Nephron progenitor cell (in vitro differentiated cells): ENCODE data around the gene FPR1.

Experiments
- DNase-seq: peaks from one replicate; pipeline ENCODE4 v3.0.0; 2021
- H3K27ac Mint-ChIP-seq: 2 replicates; pipeline ENCODE4 v1.8.0; 2021; ENCODE audit warnings: mild to moderate bottlenecking, moderate library complexity, mixed read lengths
- H3K27me3 Mint-ChIP-seq: 2 replicates; pipeline ENCODE4 v1.8.0; 2021; ENCODE audit warnings: mild to moderate bottlenecking, low read depth, mixed read lengths; ENCODE audit not compliant: poor library complexity
- H3K36me3 Mint-ChIP-seq: 2 replicates; pipeline ENCODE4 v1.8.0; 2021; ENCODE audit warnings: low read depth, mixed read lengths
- H3K4me1 Mint-ChIP-seq: 2 replicates; pipeline ENCODE4 v1.8.0; 2021; ENCODE audit warnings: mixed read lengths
- H3K4me3 Mint-ChIP-seq: 2 replicates; pipeline ENCODE4 v1.8.0; 2021; ENCODE audit warnings: mild to moderate bottlenecking, moderate library complexity, mixed read lengths
- H3K9me3 Mint-ChIP-seq: 2 replicates; pipeline ENCODE4 v1.8.0; 2021; ENCODE audit warnings: mild to moderate bottlenecking, moderate library complexity, mixed read lengths
- CTCF ChIP-seq: fragments of 200-600 bp; sonication (generic); IDR thresholded peaks from 2 replicates; pipeline ENCODE4 v1.5.0; 2021; ENCODE audit warnings: antibody characterized with exemption

The FPR1 gene

GRCh38 chr19:51716925-51717324 is 34.8 kb downstream of the FPR1 start:
- DNase-seq = no peak
- H3K4me3 Mint-ChIP-seq = no peak overlapping the region
- H3K36me3 Mint-ChIP-seq = peaks cover 5% of the 10 kb centered on the region
- peaks cover 72% of the 10 kb centered on the region for H3K27me3 Mint-ChIP-seq
- H3K9me3 Mint-ChIP-seq = peaks cover 25% of the 10 kb centered on the region
- TF ChIP-seq CTCF = no peak
- H3K4me1 Mint-ChIP-seq = no peaks in the 10 kb centered on the region
- H3K27ac Mint-ChIP-seq = no peak overlapping the region

GRCh38 chr19:51715850-51716249 is 35.8 kb downstream of the FPR1 start:
- H3K4me1 Mint-ChIP-seq = no peaks in the 10 kb centered on the region
- H3K27ac Mint-ChIP-seq = no peak overlapping the region
- peaks cover 64% of the 10 kb centered on the region for H3K27me3 Mint-ChIP-seq
- no peak for TF ChIP-seq CTCF
- no peak overlapping the region for H3K4me3 Mint-ChIP-seq
- peaks cover 23% of the 10 kb centered on the region for H3K9me3 Mint-ChIP-seq
- no peak for DNase-seq
- H3K36me3 Mint-ChIP-seq = peaks cover 5% of the 10 kb centered on the region

DNA sequence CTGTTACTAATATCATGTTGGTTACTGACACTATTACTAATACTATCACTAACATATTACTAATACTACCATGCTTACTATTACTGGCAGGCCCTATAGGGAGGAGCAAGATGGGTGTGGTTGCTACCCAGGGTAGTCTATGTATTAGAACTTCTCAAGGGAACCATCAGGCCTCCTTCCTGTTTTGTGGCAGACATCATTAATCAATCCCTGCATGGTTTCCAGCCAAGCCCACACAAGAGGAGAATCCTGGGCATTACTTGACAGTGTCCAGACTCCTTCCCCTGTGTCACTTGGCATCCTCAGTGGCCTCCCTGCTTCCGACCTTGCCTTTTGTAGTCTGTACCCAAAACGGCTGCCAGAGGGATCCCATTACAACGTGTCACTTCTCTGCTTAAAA is 36.8 kb downstream of the FPR1 start:
- H3K4me3 Mint-ChIP-seq = no peak overlapping the region
- DNase-seq = no peak
- H3K27ac Mint-ChIP-seq = no peak overlapping the region
- H3K36me3 Mint-ChIP-seq = peaks cover 5% of the 10 kb centered on the region
- no peaks in the 10 kb centered on the region for H3K4me1 Mint-ChIP-seq
- TF ChIP-seq CTCF = no peak
- H3K27me3 Mint-ChIP-seq = peaks cover 54% of the 10 kb centered on the region
- H3K9me3 Mint-ChIP-seq = peaks cover 19% of the 10 kb centered on the region

GRCh38 chr19:51713319-51714285 is 38.1 kb downstream of the FPR1 start:
- TF ChIP-seq CTCF = no peak
- peaks cover 49% of the 10 kb centered on the region for H3K27me3 Mint-ChIP-seq
- H3K36me3 Mint-ChIP-seq = peaks cover under 1% of the 10 kb centered on the region
- peaks cover 15% of the 10 kb centered on the region for H3K9me3 Mint-ChIP-seq
- no peaks in the 10 kb centered on the region for H3K4me1 Mint-ChIP-seq
- no peak for DNase-seq
- no peak overlapping the region for H3K27ac Mint-ChIP-seq
- H3K4me3 Mint-ChIP-seq = no peak overlapping the region

- Mint-ChIP-seq H3K27me3 (peaks cover 38% of the 10 kb centered on the region), H3K36me3 (peaks cover 6% of the 10 kb centered on the region), H3K4me1 (peaks cover 6% of the 10 kb centered on the region), H3K4me3 (no peak overlapping the region), H3K9me3 (peaks cover 6% of the 10 kb centered on the region), H3K27ac (no peak overlapping the region)
- no peak for TF ChIP-seq CTCF
- no peak for DNase-seq
Observed at GRCh38 chr19:51712461-51713081, 39.1 kb downstream of the FPR1 start.
